GM19035 (cell line): ENCODE data around the gene OR2Z1.

Experiments
- ATAC-seq: cut with Tn5 transposase; IDR thresholded peaks from one replicate; pipeline ENCODE4 v1.9.1; 2021; ENCODE audit not compliant: unreplicated experiment

The OR2Z1 gene, protein sequence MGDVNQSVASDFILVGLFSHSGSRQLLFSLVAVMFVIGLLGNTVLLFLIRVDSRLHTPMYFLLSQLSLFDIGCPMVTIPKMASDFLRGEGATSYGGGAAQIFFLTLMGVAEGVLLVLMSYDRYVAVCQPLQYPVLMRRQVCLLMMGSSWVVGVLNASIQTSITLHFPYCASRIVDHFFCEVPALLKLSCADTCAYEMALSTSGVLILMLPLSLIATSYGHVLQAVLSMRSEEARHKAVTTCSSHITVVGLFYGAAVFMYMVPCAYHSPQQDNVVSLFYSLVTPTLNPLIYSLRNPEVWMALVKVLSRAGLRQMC

GRCh38 chr19:8721334-8721733, at the start of gene OR2Z1:
TSS of gene OR2Z1 (plus strand) at chr19:8721634. CDS start at chr19:8731029, 9,395 bp downstream.
- no peak for ATAC-seq

- no peak for ATAC-seq
These were observed 48.0 kb upstream of the OR2Z1 start for GRCh38 chr19:8673276-8673891.

- ATAC-seq, result no peak
These were observed 46.4 kb upstream of the OR2Z1 start for GRCh38 chr19:8675066-8675465.

DNA sequence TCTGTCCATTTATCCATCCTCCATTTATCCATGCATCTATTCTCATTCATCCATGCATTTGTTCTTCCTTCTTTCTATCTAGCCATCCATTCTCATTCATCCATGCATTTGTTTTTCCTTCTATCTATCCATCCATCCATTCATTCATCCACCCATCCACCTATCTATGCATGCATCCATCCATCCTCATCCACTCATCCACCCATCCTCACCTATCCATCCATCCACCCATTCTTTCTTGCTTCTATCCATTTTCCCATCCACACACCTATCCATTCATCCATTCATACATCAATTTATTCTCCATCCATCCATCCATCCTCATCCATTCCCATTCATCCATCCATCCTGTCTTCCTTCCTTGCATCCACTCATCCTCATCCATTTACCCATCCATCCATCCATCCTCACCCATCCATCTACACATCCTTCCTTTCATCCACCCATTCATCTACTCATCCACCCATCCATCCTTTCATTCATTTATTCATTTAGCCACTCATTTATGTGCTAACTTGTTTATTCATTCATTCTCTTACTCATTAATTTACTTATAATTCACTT, 43.1 kb upstream of the OR2Z1 start:
- ATAC-seq, result no peak

- ATAC-seq, result no peak
These were observed 40.6 kb upstream of the OR2Z1 start for GRCh38 chr19:8680676-8681344.

DNA sequence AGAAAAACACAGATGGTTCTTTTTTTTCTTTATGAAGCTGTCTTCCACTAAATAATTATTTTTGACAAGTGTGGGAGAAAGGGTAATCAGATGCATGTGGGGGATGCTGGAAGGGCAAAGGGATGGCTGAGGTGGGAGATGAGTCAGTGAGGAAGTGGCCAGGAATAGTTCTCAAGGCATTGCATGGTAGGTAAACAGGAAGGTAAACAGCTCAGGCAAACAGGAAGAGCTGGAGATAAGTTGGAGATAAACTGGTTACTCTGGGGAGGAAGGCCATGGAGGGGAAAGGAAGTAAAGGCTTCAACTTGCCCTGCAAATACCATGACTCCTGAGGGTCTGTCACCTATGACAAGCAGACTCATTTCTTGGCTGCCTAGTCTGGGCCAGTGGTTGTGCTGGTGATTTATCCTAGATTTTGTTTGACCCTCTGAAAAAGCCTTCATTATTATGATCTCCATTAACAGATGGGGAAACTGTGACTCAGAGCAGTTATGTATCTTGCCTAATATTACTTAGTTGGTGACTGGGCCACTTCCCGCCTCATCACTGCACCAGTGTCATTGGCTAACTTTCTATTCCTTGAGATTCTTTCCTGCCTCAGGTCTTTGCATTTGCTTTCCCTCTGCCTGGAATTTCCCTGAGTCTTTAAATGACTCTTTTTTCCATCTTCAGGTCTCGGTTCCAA, 39.9 kb upstream of the OR2Z1 start:
- ATAC-seq, result no peak

- ATAC-seq, result no peak
These were observed 39.0 kb upstream of the OR2Z1 start for GRCh38 chr19:8682472-8682871.

DNA sequence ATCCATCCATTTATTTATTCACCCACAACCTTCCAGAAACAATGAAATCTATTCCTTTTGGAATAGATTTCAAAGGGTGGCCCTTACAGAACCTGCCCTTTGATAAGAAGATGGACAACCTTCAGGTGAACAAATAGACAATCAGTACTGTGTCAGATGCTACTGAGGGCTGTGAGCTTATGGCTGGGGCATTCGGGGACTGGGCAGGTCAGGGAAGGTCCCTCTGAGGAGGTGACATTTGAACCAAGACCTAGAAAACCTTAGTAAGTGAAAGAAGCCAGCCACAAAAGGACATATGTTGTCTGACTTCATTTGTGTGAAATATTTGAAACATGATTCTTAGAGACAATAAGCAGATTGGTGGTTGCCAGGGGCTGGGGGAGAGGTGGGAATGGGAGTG, 38.5 kb upstream of the OR2Z1 start:
- no peak for ATAC-seq

- ATAC-seq, result no peak
These were observed 37.2 kb upstream of the OR2Z1 start for GRCh38 chr19:8684001-8684902.

- no peak for ATAC-seq
These were observed 34.9 kb upstream of the OR2Z1 start for GRCh38 chr19:8686549-8686948.

- no peak for ATAC-seq
These were observed 32.5 kb upstream of the OR2Z1 start for GRCh38 chr19:8688930-8689329.

GRCh38 chr19:8690753-8691539, 30.5 kb upstream of the OR2Z1 start:
- ATAC-seq, result no peak

DNA sequence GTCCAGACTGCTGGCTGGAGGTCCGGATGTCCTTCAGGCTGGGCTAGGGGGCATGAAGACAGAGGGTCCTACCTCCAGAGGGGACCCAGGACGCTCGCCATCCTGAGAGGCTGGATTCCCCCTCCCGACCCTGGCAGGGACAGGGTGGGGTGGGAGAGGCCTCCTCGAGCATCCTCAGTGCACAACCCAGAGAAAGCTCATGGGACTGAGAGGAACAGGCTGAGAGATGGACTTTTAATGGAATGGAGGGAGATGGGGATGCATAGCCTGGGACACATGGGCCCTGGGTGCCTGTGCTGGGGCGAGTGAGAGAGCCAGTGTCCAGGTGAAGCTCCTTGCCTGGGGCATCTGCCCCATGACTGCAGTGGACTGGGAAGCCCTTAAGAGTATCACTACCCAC, 25.9 kb upstream of the OR2Z1 start:
- no peak for ATAC-seq

DNA sequence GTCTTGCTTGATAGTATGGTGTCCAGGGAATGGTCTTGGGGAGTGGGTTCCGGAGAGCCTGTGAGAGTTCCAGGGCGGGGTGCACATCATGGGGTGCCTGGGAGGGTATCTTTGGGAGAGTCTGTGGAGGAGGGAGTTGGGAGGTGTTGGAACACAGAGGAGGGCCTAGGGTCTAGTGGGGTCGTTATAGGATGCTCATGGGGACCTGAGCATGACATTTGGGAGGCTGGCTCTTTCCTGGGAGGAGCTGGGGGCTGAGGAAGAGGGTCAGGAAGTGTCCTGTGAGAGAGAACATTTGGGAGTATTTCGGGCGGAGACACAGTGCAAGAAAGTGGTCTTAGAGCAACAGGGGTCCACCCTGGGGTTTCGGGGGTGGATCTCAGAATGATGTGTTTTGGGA, 25.5 kb upstream of the OR2Z1 start:
- no peak for ATAC-seq

DNA sequence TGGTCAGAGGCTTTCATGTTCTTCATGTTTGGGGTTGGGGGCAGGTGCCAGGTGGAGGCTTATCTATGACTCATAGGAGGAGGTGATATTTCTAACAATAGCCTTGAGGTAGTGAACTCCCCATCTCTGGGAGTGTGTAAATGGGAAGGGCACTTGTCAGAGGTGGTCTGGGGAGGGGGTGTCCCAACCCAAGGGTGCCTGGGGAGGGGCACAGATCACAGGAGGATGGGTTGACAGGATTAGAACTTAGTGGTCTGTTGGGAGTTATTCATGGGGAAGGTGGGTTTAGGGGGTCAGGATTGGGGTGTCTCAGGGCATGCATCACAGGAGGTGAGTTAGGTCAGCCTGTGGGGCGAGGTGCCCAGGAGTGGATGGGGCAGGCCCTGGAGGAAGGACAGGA, 24.4 kb upstream of the OR2Z1 start:
- no peak for ATAC-seq

- no peak for ATAC-seq
These were observed 23.6 kb upstream of the OR2Z1 start for GRCh38 chr19:8697671-8698432.

GRCh38 chr19:8698433-8699063, 22.9 kb upstream of the OR2Z1 start, which contains the start of gene ACTL9:
TSS of gene ACTL9 (minus strand) at chr19:8698795. CDS start at chr19:8698701, 94 bp downstream.
- no peak for ATAC-seq

DNA sequence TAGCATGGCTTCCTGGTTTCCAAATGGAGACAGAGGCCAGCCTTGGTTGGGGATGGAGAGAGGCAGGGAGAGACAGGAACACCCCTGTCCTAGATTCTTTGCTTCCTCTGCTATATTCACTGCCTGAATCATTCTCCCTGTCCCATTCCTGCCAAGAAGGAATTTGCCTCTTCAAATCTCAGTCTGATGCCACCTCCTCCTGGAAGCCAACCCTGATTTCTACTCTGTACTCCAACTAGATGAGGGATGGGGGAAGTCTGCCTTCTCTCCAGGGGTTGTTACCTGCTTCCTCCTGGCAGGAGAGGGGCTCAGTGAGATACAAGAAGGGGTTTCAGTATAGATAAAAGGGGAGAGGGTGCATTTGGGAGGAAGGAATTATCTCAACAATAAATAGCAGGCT, 21.5 kb upstream of the OR2Z1 start:
- ATAC-seq, result no peak
